HFFc6 (cell line): Measurements from ENCODE around the gene TENM3. TPM values are rescaled to one million over a fixed set of nuclear protein-coding genes. Genes with fewer than 3 reads are reported as not detected.
"Not testable (repeated sequence)": the region's sequence is repeated elsewhere in the genome, so short reads cannot be mapped to it uniquely, and the experiment has no call there.

Experiments used
- DNase-seq: peaks from one replicate; pipeline ENCODE4 v3.0.0-alpha.2; 2018
- H3K27ac Mint-ChIP-seq: 2 replicates; pipeline ENCODE4 v1.8.0; 2020; ENCODE audit warnings: mild to moderate bottlenecking, mixed read lengths
- H3K27me3 Mint-ChIP-seq: 2 replicates; pipeline ENCODE4 v1.8.0; 2021; ENCODE audit warnings: mild to moderate bottlenecking, moderate library complexity, mixed read lengths; ENCODE audit not compliant: insufficient read depth
- H3K36me3 Mint-ChIP-seq: 2 replicates; pipeline ENCODE4 v1.8.0; 2021; ENCODE audit warnings: low read depth, mixed read lengths
- H3K4me1 Mint-ChIP-seq: 2 replicates; pipeline ENCODE4 v1.8.0; 2020; ENCODE audit warnings: low read depth, mixed read lengths
- H3K4me3 Mint-ChIP-seq: 2 replicates; pipeline ENCODE4 v1.8.0; 2020; ENCODE audit warnings: mild to moderate bottlenecking, moderate library complexity, mixed read lengths
- H3K9me3 Mint-ChIP-seq: 2 replicates; pipeline ENCODE4 v1.8.0; 2020; ENCODE audit warnings: mild to moderate bottlenecking, mixed read lengths
- CTCF ChIP-seq: fragments of 200-600 bp; sonication (generic); IDR thresholded peaks from 2 replicates; pipeline ENCODE4 v1.5.0; 2021; ENCODE audit warnings: antibody characterized with exemption, mild to moderate bottlenecking
- total RNA-seq, 6 experiments: library from RNA; stranded (reverse); fragmentation: NEBNext Ultra II Directional; extraction: Animal tissue kit (Norgen Biotek cat#: 25700); gene quantifications; 2 replicates in 1 of 6; 3 replicates in 5 of 6; pipeline ENCODE4 v1.2.3, GENCODE V29; 2021

The TENM3 gene
- total RNA-seq, 6 experiments from 2014 or later, result 31.1 to 52.1 (median 42.0) TPM

- Mint-ChIP-seq H3K4me3 (no peak overlapping the region), H3K27me3 (peaks cover 1% of the 10 kb centered on the region; the same call in 1 of the 2 replicates), H3K4me1 (peaks cover 37% of the 10 kb centered on the region), H3K9me3 (no peaks in the 10 kb centered on the region), H3K36me3 (peaks cover 6% of the 10 kb centered on the region), H3K27ac (no peak overlapping the region)
- no peak for TF ChIP-seq CTCF
- no peak for DNase-seq
Measured at GRCh38 chr4:182370491-182370890, 127.3 kb downstream of the TENM3 start.

GRCh38 chr4:182380771-182381181 lies 137.6 kb downstream of the TENM3 start:
- no peak for DNase-seq
- H3K9me3 Mint-ChIP-seq, result no peaks in the 10 kb centered on the region
- H3K4me1 Mint-ChIP-seq, result peaks cover 7% of the 10 kb centered on the region
- H3K36me3 Mint-ChIP-seq, result peaks cover 5% of the 10 kb centered on the region; the same call in 1 of the 2 replicates
- no peak for TF ChIP-seq CTCF
- no peak overlapping the region for H3K4me3 Mint-ChIP-seq
- peaks cover 2% of the 10 kb centered on the region for H3K27me3 Mint-ChIP-seq
- no peak overlapping the region for H3K27ac Mint-ChIP-seq

GRCh38 chr4:182382941-182383340 lies 139.7 kb downstream of the TENM3 start:
- H3K4me1 Mint-ChIP-seq, result peaks cover 7% of the 10 kb centered on the region
- peaks cover 2% of the 10 kb centered on the region for H3K27me3 Mint-ChIP-seq
- no peak overlapping the region for H3K4me3 Mint-ChIP-seq
- peaks cover 13% of the 10 kb centered on the region for H3K36me3 Mint-ChIP-seq
- no peak overlapping the region for H3K27ac Mint-ChIP-seq
- H3K9me3 Mint-ChIP-seq, result no peaks in the 10 kb centered on the region
- TF ChIP-seq CTCF, result no peak
- DNase-seq, result no peak

GRCh38 chr4:182384631-182385091 lies 141.5 kb downstream of the TENM3 start:
- Mint-ChIP-seq H3K9me3 (no peaks in the 10 kb centered on the region), H3K27ac (no peak overlapping the region), H3K4me1 (peaks cover 7% of the 10 kb centered on the region), H3K36me3 (peaks cover 13% of the 10 kb centered on the region), H3K4me3 (no peak overlapping the region), H3K27me3 (peaks cover 2% of the 10 kb centered on the region)
- no peak for DNase-seq
- no peak for TF ChIP-seq CTCF

- H3K4me1 Mint-ChIP-seq, result peaks cover 14% of the 10 kb centered on the region
- H3K27ac Mint-ChIP-seq, result no peak overlapping the region
- no peak overlapping the region for H3K4me3 Mint-ChIP-seq
- H3K27me3 Mint-ChIP-seq, result peaks cover 2% of the 10 kb centered on the region
- TF ChIP-seq CTCF, result no peak
- no peak for DNase-seq
- H3K9me3 Mint-ChIP-seq, result no peaks in the 10 kb centered on the region
- H3K36me3 Mint-ChIP-seq, result peaks cover 13% of the 10 kb centered on the region
Measured at GRCh38 chr4:182385897-182386296, 142.7 kb downstream of the TENM3 start.

- not testable (repeated sequence) for H3K4me3 Mint-ChIP-seq, DNase-seq, H3K27me3 Mint-ChIP-seq, H3K9me3 Mint-ChIP-seq, H3K27ac Mint-ChIP-seq
- H3K4me1 Mint-ChIP-seq, result peaks cover 14% of the 10 kb centered on the region
- H3K36me3 Mint-ChIP-seq, result peaks cover 13% of the 10 kb centered on the region
Measured at GRCh38 chr4:182386576-182386975, 143.4 kb downstream of the TENM3 start.
